K562 (cell line): ENCODE data around the gene HDAC3. TPM values are rescaled to one million over a fixed set of nuclear protein-coding genes. Genes with fewer than 3 reads are reported as not detected.

ENCODE experiments used
- ATAC-seq: fragments of 200-7000 bp; cut with Tn5 transposase; 3 replicates; pipeline ENCODE4 v1.9.1; 2020; ENCODE audit warnings: moderate library complexity
- BruUV-seq: library from RNA; stranded (reverse); fragments of 400-500 nt; replicated peaks from 2 replicates; lab custom pipeline; 2021; lab: Mats Ljungman, UMichigan
- CTCF ChIA-PET: fragments of 300-600 bp; formaldehyde crosslinking; extraction: SDS; loops from one replicate; lab custom pipeline; 2021; ENCODE audit warnings: low intra/inter-chr PET ratio; lab: Yijun Ruan, JAX
- POLR2A ChIA-PET: fragments of 300-600, 350-650 bp; sonication (Branson Sonifier 250); formaldehyde crosslinking; extraction: SDS; loops from one replicate; lab custom pipeline; 2021; ENCODE audit warnings: antibody characterized with exemption, inconsistent platforms; lab: Yijun Ruan, JAX
- DNase-seq, 4 experiments: peaks; one replicate each; pipeline versions ENCODE4 v3.0.0 to v3.0.0-alpha.2; 2011 to 2018; ENCODE audit warnings: low spot score in 3 of 4, mixed read lengths in 3 of 4; ENCODE audit errors: extremely low read depth in 1 of 4
- FAIRE-seq: peaks from 2 replicates; lab custom pipeline; 2011; peaks lifted over from hg19 to GRCh38; lab: Jason Lieb, UNC
- H2AFZ ChIP-seq: 2 replicates; pipeline ENCODE4 v1.6.0; 2011; ENCODE audit warnings: low read depth, low read length, control low read depth, inconsistent platforms
- H3K27ac ChIP-seq: fragments of 200-600 bp; 3 replicates; pipeline ENCODE4 v1.8.0; 2011; ENCODE audit warnings: low read depth, mild to moderate bottlenecking, control low read depth, inconsistent platforms, low read length, moderate library complexity, mixed read lengths; ENCODE audit errors: extremely low read depth
- H3K27me3 ChIP-seq, 2 experiments: fragments of 300-600 bp in 1 of 2; 2 replicates in 1 of 2; 3 replicates in 1 of 2; pipeline versions ENCODE4 v1.6.0 to v1.8.0; 2011; ENCODE audit warnings: inconsistent platforms in 2 of 2, low read length in 2 of 2, mild to moderate bottlenecking in 1 of 2, mixed read lengths in 1 of 2, moderate library complexity in 1 of 2; ENCODE audit not compliant: control insufficient read depth in 2 of 2, insufficient read depth in 2 of 2
- H3K36me3 ChIP-seq: fragments of 300-600 bp; 3 replicates; pipeline ENCODE4 v1.8.0; 2011; ENCODE audit warnings: mild to moderate bottlenecking, low read length, inconsistent platforms; ENCODE audit not compliant: control insufficient read depth, insufficient read depth
- H3K4me1 ChIP-seq, 2 experiments: fragments of 200-600 bp in 1 of 2; replicated peaks in 1 of 2; 2 replicates in 1 of 2; 3 replicates in 1 of 2; pipeline versions ENCODE4 v1.5.1 to v1.8.0; 2011; ENCODE audit warnings: inconsistent platforms in 2 of 2, low read length in 2 of 2, mild to moderate bottlenecking in 1 of 2, mixed read lengths in 1 of 2, moderate library complexity in 1 of 2; ENCODE audit not compliant: control insufficient read depth in 2 of 2, insufficient read depth in 2 of 2
- H3K4me2 ChIP-seq: 2 replicates; pipeline ENCODE4 v1.6.1; 2011; ENCODE audit warnings: low read length, control low read depth, inconsistent platforms, mixed read lengths; ENCODE audit not compliant: insufficient read depth
- H3K4me3 ChIP-seq: fragments of 200-600 bp; sonication (generic), shearing (Covaris generic); 2 replicates; pipeline ENCODE4 v1.5.1; 2016; ENCODE audit warnings: control low read depth, inconsistent platforms
- H3K79me2 ChIP-seq: fragments of 200-600 bp; 3 replicates; pipeline ENCODE4 v1.8.0; 2011; ENCODE audit warnings: low read length, inconsistent platforms; ENCODE audit not compliant: control insufficient read depth, insufficient read depth
- H3K9ac ChIP-seq, 2 experiments: 2 replicates each; pipeline versions ENCODE4 v1.6.0 to v1.6.1; 2011; ENCODE audit warnings: low read depth in 2 of 2, low read length in 2 of 2, control low read depth in 1 of 2, inconsistent platforms in 1 of 2, mild to moderate bottlenecking in 1 of 2, mixed read lengths in 1 of 2; ENCODE audit not compliant: insufficient read depth in 1 of 2
- H3K9me1 ChIP-seq: one replicate; pipeline ENCODE4 v1.6.0; 2011; ENCODE audit warnings: inconsistent platforms, mild to moderate bottlenecking, low read length, moderate library complexity; ENCODE audit not compliant: control insufficient read depth, insufficient read depth
- H3K9me3 ChIP-seq: replicated peaks from 2 replicates; pipeline ENCODE4 v1.5.1; 2011; ENCODE audit warnings: low read depth, low read length, inconsistent platforms; ENCODE audit not compliant: control insufficient read depth, insufficient read depth
- H4K20me1 ChIP-seq: replicated peaks from 2 replicates; pipeline ENCODE4 v1.6.1; 2011; ENCODE audit warnings: low read length, inconsistent platforms, mixed read lengths; ENCODE audit not compliant: control insufficient read depth, insufficient read depth
- CHD4 ChIP-seq: fragments of 200-600 bp; sonication (generic); IDR thresholded peaks from 3 replicates; pipeline ENCODE4 v1.6.1; 2012; ENCODE audit warnings: low read depth, mild to moderate bottlenecking, mixed read lengths, low read length, inconsistent platforms; ENCODE audit not compliant: insufficient read depth, insufficient replicate concordance, poor library complexity, severe bottlenecking
- CREBBP ChIP-seq: IDR thresholded peaks from one replicate; pipeline ENCODE4 v1.6.1; 2012; ENCODE audit warnings: low read depth, mild to moderate bottlenecking, control low read depth, inconsistent platforms, low read length
- CSDE1 ChIP-seq, 2 experiments: fragments of 450-650 bp; IDR thresholded peaks; 2 replicates each; pipeline ENCODE4 v1.6.1; 2016; ENCODE audit warnings: mild to moderate bottlenecking in 1 of 2
- LEF1 ChIP-seq: fragments of 450-650 bp; IDR thresholded peaks from 2 replicates; pipeline ENCODE4 v1.6.1; 2016; ENCODE audit warnings: mild to moderate bottlenecking
- in situ Hi-C: fragments of 300-500 bp; cut with MboI; formaldehyde crosslinking; loops from 4 replicates; pipeline ENCODE4 v1.15.0; 2018; ENCODE audit warnings: inconsistent platforms, mixed read lengths
- intact Hi-C: fragments of 100-400 bp; cut with micrococcal nuclease; formaldehyde crosslinking; loops from 2 replicates; pipeline ENCODE4 v1.14.2; 2022
- polyA plus RNA-seq, 8 experiments: library from polyadenylated mRNA; depleted of rRNA in 4 of 8; stranded (reverse) in 5 of 8; unstranded in 3 of 8; fragments of >200 nt; fragmentation: Nextera tagmentation in 2 of 8; fragmentation: Illumina TruSeq in 1 of 8; extraction: Ambion mirVana in 2 of 8; extraction: Trizol in 1 of 8; gene quantifications; 2 replicates each; pipeline versions ENCODE4 v1.2.1 to v1.2.3, GENCODE V29; 2011 to 2014; ENCODE audit warnings: inconsistent platforms in 1 of 8, missing spikeins in 1 of 8
- total RNA-seq, 7 experiments: library from RNA; depleted of rRNA in 6 of 7; stranded (reverse); fragments of >200 nt in 6 of 7; fragmentation: Illumina TruSeq in 2 of 7; extraction: Trizol in 2 of 7; gene quantifications; 2 replicates each; pipeline versions ENCODE4 v1.2.1 to v1.2.3, GENCODE V29; 2011 to 2021; ENCODE audit warnings: low replicate concordance in 1 of 7
- TF ChIP-seq, protein P1 (sequence below): fragments of 250-450 bp; sonication (Bioruptor Pico); IDR thresholded peaks from 2 replicates; pipeline ENCODE4 v1.5.0; 2021
- TF ChIP-seq, protein P2 (sequence below), 2 experiments: fragments of 450-650 bp; IDR thresholded peaks; 2 replicates each; pipeline ENCODE4 v1.6.1; 2016

HDAC3 gene
- total and polyA plus RNA-seq, 9 of the 15 experiments (the other 6 are each of a cell fraction or from before 2014, with no cell fraction given): 89.7 to 191 (median 119) TPM

DNA sequence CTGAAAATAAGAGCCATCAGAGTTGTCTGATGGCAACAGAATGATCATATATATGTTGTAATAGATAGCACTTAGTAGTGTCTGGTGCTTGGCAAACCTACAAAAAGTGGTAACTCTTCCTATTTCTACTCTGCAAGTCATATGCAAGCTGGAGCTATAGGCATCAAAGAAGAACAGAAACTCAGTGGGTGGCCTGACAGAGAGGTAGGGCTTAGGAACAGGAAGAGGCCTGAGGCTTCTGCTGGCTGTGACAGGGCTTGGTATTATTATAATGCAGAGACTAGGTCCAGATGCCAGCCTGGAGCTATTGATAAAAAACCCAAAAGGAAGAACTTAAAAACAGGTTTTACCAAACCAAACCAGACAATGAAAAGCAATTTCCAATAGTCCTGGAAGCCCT lies 13.5 kb downstream of the HDAC3 start:
- FAIRE-seq (no peak), DNase-seq (no peak), ATAC-seq (no peak)
- TF ChIP-seq CREBBP (no peak), CSDE1 (IDR thresholded peaks at IDR 0.05) (no peak), CHD4 (no peak), LEF1 (no peak)
- TF ChIP-seq, protein P1, sequence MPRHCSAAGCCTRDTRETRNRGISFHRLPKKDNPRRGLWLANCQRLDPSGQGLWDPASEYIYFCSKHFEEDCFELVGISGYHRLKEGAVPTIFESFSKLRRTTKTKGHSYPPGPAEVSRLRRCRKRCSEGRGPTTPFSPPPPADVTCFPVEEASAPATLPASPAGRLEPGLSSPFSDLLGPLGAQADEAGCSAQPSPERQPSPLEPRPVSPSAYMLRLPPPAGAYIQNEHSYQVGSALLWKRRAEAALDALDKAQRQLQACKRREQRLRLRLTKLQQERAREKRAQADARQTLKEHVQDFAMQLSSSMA: no peak
- TF ChIP-seq, protein P2, sequence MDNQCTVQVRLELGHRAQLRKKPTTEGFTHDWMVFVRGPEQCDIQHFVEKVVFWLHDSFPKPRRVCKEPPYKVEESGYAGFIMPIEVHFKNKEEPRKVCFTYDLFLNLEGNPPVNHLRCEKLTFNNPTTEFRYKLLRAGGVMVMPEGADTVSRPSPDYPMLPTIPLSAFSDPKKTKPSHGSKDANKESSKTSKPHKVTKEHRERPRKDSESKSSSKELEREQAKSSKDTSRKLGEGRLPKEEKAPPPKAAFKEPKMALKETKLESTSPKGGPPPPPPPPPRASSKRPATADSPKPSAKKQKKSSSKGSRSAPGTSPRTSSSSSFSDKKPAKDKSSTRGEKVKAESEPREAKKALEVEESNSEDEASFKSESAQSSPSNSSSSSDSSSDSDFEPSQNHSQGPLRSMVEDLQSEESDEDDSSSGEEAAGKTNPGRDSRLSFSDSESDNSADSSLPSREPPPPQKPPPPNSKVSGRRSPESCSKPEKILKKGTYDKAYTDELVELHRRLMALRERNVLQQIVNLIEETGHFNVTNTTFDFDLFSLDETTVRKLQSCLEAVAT (IDR thresholded peaks at IDR 0.05): no peak
- no peak overlapping the region for H2AFZ ChIP-seq
- peaks cover 9% of the 10 kb centered on the region for H3K79me2 ChIP-seq
- H3K4me2 ChIP-seq: no peak overlapping the region
- BruUV-seq: no TSS peak
- POLR2A ChIA-PET: interaction anchor here (1.9 kb wide), 1 partner anchor 13 kb away, joined by 4 read pairs; the partner anchor contains the start of genes HDAC3 and RELL2
- peaks cover 87% of the 10 kb centered on the region for H3K36me3 ChIP-seq
- H3K9me1 ChIP-seq: no peaks in the 10 kb centered on the region
- H3K27ac ChIP-seq: no peak overlapping the region
- H3K27me3 ChIP-seq: no peaks in the 10 kb centered on the region
- H3K4me1 ChIP-seq: peaks cover 0 to 3% of the 10 kb centered on the region in 2 experiments; a peak in 2 of 5 replicates
- intact Hi-C loops: no loop called here
- H4K20me1 ChIP-seq: no peaks in the 10 kb centered on the region
- H3K9ac ChIP-seq: no peak overlapping the region
- H3K9me3 ChIP-seq: no peaks in the 10 kb centered on the region
- CTCF ChIA-PET: no interaction called here
- H3K4me3 ChIP-seq: no peak overlapping the region
- in situ Hi-C loops: no loop called here
